ENCODE results near the gene AREL1. TPM values are rescaled to one million over a fixed set of nuclear protein-coding genes. Genes with fewer than 3 reads are reported as not detected.

AREL1 gene
- total RNA-seq, 2 donors from 2014 or later = 14.8 to 51.2 TPM

DNA sequence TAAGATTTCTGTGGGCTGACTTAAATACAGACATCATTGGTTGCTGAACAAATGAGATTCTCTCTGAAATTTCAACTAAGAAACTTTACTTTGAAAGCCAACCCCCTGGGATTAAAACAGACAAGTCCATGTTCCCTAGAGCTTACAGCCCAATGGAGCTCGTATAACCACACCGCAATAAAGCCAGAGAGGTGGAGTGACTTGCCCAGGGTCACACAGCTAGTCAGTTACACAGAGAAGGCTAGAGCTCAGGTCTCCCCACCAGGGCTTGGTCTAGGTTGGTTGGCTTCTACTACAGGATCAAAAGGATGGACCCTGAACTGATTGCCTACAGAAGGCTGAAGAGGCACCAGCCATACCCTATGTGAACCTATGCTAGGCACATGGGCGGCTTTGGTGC lies 92.0 kb downstream of the AREL1 start:
- no peak for DNase-seq (ENCODE audit: low spot score)
- Histone ChIP-seq H3K9me3 (no peaks in the 10 kb centered on the region), H3K4me1 (replicated peaks) (no peaks in the 10 kb centered on the region), H3K4me3 (no peak overlapping the region), H3K36me3 (no peaks in the 10 kb centered on the region), H3K27me3 (replicated peaks; ENCODE audit: insufficient read depth) (no peaks in the 10 kb centered on the region), H3K27ac (no peak overlapping the region)
- 95% methylated on average over 3 of the region's 3 CpGs for WGBS
- TF ChIP-seq POLR2AphosphoS5 (IDR thresholded peaks at IDR 0.05) (no peak), POLR2A (IDR thresholded peaks at IDR 0.05) (no peak)
- TF ChIP-seq, protein P1, sequence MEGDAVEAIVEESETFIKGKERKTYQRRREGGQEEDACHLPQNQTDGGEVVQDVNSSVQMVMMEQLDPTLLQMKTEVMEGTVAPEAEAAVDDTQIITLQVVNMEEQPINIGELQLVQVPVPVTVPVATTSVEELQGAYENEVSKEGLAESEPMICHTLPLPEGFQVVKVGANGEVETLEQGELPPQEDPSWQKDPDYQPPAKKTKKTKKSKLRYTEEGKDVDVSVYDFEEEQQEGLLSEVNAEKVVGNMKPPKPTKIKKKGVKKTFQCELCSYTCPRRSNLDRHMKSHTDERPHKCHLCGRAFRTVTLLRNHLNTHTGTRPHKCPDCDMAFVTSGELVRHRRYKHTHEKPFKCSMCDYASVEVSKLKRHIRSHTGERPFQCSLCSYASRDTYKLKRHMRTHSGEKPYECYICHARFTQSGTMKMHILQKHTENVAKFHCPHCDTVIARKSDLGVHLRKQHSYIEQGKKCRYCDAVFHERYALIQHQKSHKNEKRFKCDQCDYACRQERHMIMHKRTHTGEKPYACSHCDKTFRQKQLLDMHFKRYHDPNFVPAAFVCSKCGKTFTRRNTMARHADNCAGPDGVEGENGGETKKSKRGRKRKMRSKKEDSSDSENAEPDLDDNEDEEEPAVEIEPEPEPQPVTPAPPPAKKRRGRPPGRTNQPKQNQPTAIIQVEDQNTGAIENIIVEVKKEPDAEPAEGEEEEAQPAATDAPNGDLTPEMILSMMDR (IDR thresholded peaks at IDR 0.05) = no peak
- intact Hi-C loops (cut with DNase I) = no loop called here

DNA sequence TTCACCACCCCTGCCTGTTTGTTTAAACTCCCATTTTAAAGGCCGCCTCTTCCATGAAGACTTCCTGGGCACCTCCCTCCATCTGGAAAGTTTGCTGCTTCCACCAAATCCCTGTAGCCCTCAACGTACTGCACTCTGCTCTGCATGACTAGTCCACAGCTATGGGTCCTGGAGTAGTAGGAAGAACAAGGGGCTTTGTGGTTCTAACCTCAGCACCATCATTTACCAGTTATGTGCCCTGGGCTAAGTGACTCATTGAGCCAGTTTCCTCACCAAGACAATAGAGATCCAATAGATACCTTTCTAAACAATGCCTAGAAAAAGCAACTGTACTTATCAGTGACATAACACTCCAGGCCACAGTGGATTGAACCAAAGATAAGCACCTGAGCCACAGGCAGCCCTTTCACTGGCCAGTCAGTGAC lies 92.4 kb downstream of the AREL1 start:
- H3K4me3 ChIP-seq = no peak overlapping the region
- TF ChIP-seq POLR2AphosphoS5 (IDR thresholded peaks at IDR 0.05) = no peak
- H3K4me1 ChIP-seq (replicated peaks) = no peaks in the 10 kb centered on the region
- no peaks in the 10 kb centered on the region for H3K36me3 ChIP-seq
- H3K9me3 ChIP-seq = no peaks in the 10 kb centered on the region
- intact Hi-C loops (cut with DNase I) = no loop called here
- no peak overlapping the region for H3K27ac ChIP-seq
- no peaks in the 10 kb centered on the region for H3K27me3 ChIP-seq (replicated peaks; ENCODE audit: insufficient read depth)
- DNase-seq (ENCODE audit: low spot score) = no peak
- 65% methylated on average over 2 of the region's 2 CpGs for WGBS

DNA sequence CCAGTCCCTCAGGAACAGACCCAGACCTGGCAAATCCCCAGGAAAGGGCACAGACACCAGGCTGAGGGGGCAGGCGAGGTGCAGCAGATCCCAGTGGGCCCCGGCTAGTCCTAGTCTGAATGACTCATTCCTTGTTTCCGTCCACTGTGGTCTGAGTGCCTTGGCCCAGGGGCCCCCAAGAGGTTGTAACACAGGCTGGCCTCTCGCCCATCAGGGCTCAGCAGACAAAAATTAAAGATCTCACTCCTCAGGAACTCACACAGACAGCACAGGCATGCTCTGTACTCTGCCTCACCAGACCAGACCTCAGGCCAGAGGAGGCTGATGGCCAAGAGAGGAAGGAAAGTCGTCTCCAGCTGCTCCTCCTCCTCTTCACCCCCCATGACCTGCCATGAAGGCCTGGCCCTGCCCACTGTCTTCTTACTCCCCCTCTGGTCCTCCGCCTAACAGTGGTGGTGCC lies 93.2 kb downstream of the AREL1 start:
- DNase-seq (ENCODE audit: low spot score) = no peak
- TF ChIP-seq POLR2AphosphoS5 (IDR thresholded peaks at IDR 0.05) (peak; percentile 20), POLR2A (IDR thresholded peaks at IDR 0.05) (no peak)
- Histone ChIP-seq H3K9me3 (no peaks in the 10 kb centered on the region), H3K4me3 (no peak overlapping the region), H3K27me3 (replicated peaks; ENCODE audit: insufficient read depth) (no peaks in the 10 kb centered on the region), H3K36me3 (no peaks in the 10 kb centered on the region), H3K4me1 (replicated peaks) (no peaks in the 10 kb centered on the region), H3K27ac (peak overlapping the region; percentile 22 to 23)
- intact Hi-C loops (cut with DNase I) = loop anchor here (5.0 to 10.0 kb wide), 3 partner anchors 43 to 255 kb away; partner anchors contain the start of gene YLPM1
- WGBS = 44% methylated on average over 6 of the region's 6 CpGs

GRCh38 chr14:74618078-74618952 lies 94.6 kb downstream of the AREL1 start:
- H3K27ac ChIP-seq = no peak overlapping the region
- no peaks in the 10 kb centered on the region for H3K4me1 ChIP-seq (replicated peaks)
- H3K9me3 ChIP-seq = no peaks in the 10 kb centered on the region
- no peak for DNase-seq (ENCODE audit: low spot score)
- no peaks in the 10 kb centered on the region for H3K27me3 ChIP-seq (replicated peaks; ENCODE audit: insufficient read depth)
- 80% methylated on average over 10 of the region's 10 CpGs for WGBS
- no peaks in the 10 kb centered on the region for H3K36me3 ChIP-seq
- intact Hi-C loops (cut with DNase I) = loop anchor here (5.0 to 10.0 kb wide), 3 partner anchors 44 to 254 kb away; partner anchors contain the start of gene YLPM1
- H3K4me3 ChIP-seq = no peak overlapping the region
- no peak for TF ChIP-seq POLR2A (IDR thresholded peaks at IDR 0.05)
- TF ChIP-seq, protein P1 (IDR thresholded peaks at IDR 0.05) = no peak
- TF ChIP-seq POLR2AphosphoS5 (IDR thresholded peaks at IDR 0.05) = no peak

DNA sequence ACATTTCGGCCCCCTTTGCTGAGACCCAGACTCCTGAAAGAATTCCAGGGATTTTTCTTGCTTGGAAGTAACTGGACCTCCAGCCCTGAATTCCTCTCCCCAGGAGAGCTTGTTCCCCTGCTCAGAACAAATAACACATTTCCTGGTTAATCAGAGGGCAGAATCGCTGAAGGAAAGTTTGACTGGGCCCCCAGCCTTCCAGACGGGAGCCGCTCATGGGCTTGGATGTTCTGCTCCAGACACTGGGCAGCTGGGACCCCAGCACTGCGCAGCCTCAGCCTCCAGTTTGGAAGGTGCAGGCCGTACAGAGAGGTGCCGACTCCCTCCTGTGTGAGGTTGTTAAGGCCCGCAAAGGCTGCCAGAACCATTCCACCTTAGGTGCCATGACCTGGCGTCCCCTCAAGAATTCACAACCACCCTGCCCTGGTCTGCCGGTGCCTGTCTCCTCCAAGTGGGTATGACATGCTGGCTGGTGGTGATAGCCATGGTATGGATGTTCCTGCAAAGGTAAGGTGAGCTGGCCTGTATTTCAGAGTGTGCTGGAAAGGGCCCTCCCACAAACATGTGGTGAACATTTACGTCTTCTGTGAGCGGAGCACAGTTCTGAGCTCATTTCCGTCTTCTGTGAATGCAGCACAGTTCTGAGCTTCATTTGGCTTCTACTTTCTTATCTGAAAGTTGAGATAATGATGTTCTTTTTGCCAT lies 95.7 kb downstream of the AREL1 start:
- intact Hi-C loops (cut with DNase I) = loop anchor here (5.0 to 10.0 kb wide), 3 partner anchors 45 to 252 kb away; partner anchors contain the start of gene YLPM1
- H3K9me3 ChIP-seq = no peaks in the 10 kb centered on the region
- no peak overlapping the region for H3K27ac ChIP-seq
- WGBS = 80% methylated on average over 13 of the region's 13 CpGs
- DNase-seq (ENCODE audit: low spot score) = no peak
- no peaks in the 10 kb centered on the region for H3K4me1 ChIP-seq (replicated peaks)
- no peaks in the 10 kb centered on the region for H3K36me3 ChIP-seq
- H3K4me3 ChIP-seq = no peak overlapping the region
- H3K27me3 ChIP-seq (replicated peaks; ENCODE audit: insufficient read depth) = no peaks in the 10 kb centered on the region
- TF ChIP-seq POLR2AphosphoS5 (IDR thresholded peaks at IDR 0.05) (no peak), POLR2A (IDR thresholded peaks at IDR 0.05) (no peak)
- TF ChIP-seq, protein P1 (IDR thresholded peaks at IDR 0.05) = no peak

All from prostate gland (tissue), 2 donors.